Measurements from ENCODE around the gene VSIG10. TPM values are rescaled to one million over a fixed set of nuclear protein-coding genes. Genes with fewer than 3 reads are reported as not detected.
A peak's percentile ranks its signal among the peaks of the same experiment; 100 is the strongest.
"Not testable (repeated sequence)": the region's sequence is repeated elsewhere in the genome, so short reads cannot be mapped to it uniquely, and the experiment has no call there.

Gene VSIG10
- total and polyA plus RNA-seq, 4 donors, result 15.7 to 22.5 (median 18.3) TPM

DNA sequence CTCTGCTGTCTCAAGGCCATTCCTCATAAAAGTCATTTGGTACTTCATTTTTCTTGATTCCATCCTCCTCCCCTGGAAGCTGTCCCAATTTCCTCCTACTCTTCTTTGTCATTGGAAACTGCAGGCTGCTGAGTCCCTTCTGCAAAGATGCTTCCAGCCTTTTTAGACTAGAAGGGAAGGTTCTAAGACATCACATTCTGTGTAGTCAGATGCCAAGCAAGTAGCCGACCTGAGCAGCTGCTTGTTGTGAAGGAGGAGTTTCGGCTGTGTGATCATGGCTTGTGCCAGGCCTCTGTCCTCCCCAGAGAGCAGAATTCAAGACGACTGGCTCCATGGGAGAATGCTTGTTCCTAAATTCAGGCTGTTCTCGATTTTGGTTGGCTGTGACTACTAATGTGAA lies 78.6 kb downstream of the VSIG10 start:
- DNase-seq (ENCODE audit: low read depth in 4 of 6, low spot score in 6 of 6), result no peak
- no peaks in the 10 kb centered on the region for H3K9me3 ChIP-seq (ENCODE audit: control insufficient read depth, insufficient read depth, low read length)
- no peaks in the 10 kb centered on the region for H3K27me3 ChIP-seq (ENCODE audit: control insufficient read depth, insufficient read depth, low read length)
- 83% methylated on average over 3 of the region's 4 CpGs for WGBS (ENCODE audit: insufficient coverage)
- H3K4me1 ChIP-seq (ENCODE audit: control insufficient read depth, insufficient read depth, low read length), result no peaks in the 10 kb centered on the region
- no peak overlapping the region for H3K27ac ChIP-seq (ENCODE audit: low read depth, low read length)
- no peak overlapping the region for H3K4me3 ChIP-seq (ENCODE audit: low read depth, low read length)
- H3K36me3 ChIP-seq (ENCODE audit: control insufficient read depth, insufficient read depth, low read length), result peaks cover 50% of the 10 kb centered on the region

DNA sequence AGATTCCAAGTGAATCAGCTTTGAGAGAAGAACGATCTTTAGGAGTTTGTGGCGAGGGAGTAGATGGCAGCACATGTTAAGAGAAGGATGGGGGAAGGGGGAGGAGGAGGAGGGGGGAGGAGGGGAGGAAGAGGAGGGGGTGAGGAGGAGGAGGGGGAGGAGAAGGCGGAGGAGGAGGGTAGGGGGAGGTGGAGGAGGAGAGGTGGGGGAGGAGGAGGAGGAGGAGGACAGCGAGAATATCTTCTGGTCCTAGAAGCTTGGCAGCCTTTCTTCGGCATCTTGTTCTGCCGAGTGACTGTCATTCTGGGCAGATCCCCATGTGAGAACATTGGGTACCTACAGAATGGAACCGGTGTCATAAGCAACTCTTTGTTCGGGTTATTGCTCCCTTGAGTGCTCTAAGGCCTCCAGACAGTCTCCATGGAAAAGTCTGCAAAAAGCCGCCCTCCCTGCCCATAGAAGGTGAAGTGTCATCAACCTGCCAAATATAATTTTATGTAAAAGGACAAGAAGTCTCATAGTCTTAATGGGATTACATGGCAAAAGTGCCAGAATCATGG lies 80.4 kb downstream of the VSIG10 start:
- Histone ChIP-seq H3K27ac (ENCODE audit: low read depth, low read length) (no peak overlapping the region), H3K4me3 (ENCODE audit: low read depth, low read length) (no peak overlapping the region), H3K4me1 (ENCODE audit: control insufficient read depth, insufficient read depth, low read length) (no peaks in the 10 kb centered on the region), H3K36me3 (ENCODE audit: control insufficient read depth, insufficient read depth, low read length) (peaks cover 47% of the 10 kb centered on the region), H3K27me3 (ENCODE audit: control insufficient read depth, insufficient read depth, low read length) (no peaks in the 10 kb centered on the region), H3K9me3 (ENCODE audit: control insufficient read depth, insufficient read depth, low read length) (no peaks in the 10 kb centered on the region)
- DNase-seq (ENCODE audit: low read depth in 4 of 6, low spot score in 6 of 6), result peak in 1 of 6 donors; percentile 3
- WGBS (ENCODE audit: insufficient coverage), result 61% methylated on average over 4 of the region's 9 CpGs

DNA sequence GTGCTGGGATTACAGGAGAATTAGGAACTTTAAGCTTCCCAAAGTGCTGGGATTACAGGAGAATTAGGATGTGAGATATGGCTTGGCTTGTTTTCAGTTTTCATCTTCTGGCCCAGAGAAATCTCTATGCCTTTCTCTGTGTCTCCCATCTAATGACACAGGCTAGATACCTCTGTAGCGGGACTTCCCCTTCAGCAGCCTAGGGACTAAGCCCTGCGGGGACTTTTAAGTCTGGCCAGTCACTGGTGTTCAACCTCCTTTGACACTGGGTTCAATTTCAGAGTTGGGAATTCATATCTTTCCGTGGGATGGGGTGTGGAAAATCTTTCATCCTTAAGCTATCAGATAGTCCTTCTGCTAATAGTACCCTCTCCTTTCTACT lies 81.1 kb downstream of the VSIG10 start:
- Histone ChIP-seq H3K4me1 (ENCODE audit: control insufficient read depth, insufficient read depth, low read length) (no peaks in the 10 kb centered on the region), H3K36me3 (ENCODE audit: control insufficient read depth, insufficient read depth, low read length) (peaks cover 41% of the 10 kb centered on the region), H3K4me3 (ENCODE audit: low read depth, low read length) (no peak overlapping the region), H3K27me3 (ENCODE audit: control insufficient read depth, insufficient read depth, low read length) (no peaks in the 10 kb centered on the region), H3K27ac (ENCODE audit: low read depth, low read length) (no peak overlapping the region), H3K9me3 (ENCODE audit: control insufficient read depth, insufficient read depth, low read length) (no peaks in the 10 kb centered on the region)
- DNase-seq (ENCODE audit: low read depth in 4 of 6, low spot score in 6 of 6), result no peak
- 60% methylated on average over 1 of the region's 3 CpGs for WGBS (ENCODE audit: insufficient coverage)

DNA sequence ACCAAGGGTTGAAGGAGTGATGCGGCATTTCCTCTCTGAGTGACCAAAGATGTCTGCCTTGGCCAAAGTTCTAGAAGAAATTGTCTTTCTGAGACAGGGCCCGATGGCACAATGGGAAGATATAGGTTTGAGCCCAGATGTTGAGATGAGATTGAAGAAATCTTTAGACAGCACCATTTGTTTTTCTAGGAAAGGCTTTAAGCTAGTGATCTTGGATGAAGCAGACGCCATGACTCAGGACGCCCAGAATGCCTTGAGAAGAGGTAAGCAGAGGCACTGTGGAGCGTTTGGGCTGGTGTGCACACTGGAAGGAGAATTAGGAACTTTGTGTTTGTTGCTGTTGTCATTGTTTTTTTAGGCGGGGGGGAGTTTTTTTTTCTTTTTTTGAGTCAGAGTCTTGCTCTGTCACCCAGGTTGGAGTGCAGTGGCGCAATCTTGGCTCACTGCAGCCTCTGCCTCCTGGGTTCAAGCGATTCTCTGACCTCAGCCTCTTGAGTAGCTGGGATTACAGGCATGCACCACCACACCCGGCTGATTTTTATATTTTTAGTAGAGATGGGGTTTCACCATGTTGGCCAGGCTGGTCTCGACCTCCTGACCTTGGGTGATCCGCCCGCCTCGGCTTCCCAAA lies 81.6 kb downstream of the VSIG10 start:
- H3K9me3 ChIP-seq (ENCODE audit: control insufficient read depth, insufficient read depth, low read length); H3K27ac ChIP-seq (ENCODE audit: low read depth, low read length); DNase-seq (ENCODE audit: low read depth in 4 of 6, low spot score in 6 of 6); H3K27me3 ChIP-seq (ENCODE audit: control insufficient read depth, insufficient read depth, low read length); H3K4me1 ChIP-seq (ENCODE audit: control insufficient read depth, insufficient read depth, low read length); H3K4me3 ChIP-seq (ENCODE audit: low read depth, low read length): not testable (repeated sequence)
- WGBS (ENCODE audit: insufficient coverage), result 98% methylated on average over 8 of the region's 13 CpGs
- H3K36me3 ChIP-seq (ENCODE audit: control insufficient read depth, insufficient read depth, low read length), result peaks cover 37% of the 10 kb centered on the region

DNA sequence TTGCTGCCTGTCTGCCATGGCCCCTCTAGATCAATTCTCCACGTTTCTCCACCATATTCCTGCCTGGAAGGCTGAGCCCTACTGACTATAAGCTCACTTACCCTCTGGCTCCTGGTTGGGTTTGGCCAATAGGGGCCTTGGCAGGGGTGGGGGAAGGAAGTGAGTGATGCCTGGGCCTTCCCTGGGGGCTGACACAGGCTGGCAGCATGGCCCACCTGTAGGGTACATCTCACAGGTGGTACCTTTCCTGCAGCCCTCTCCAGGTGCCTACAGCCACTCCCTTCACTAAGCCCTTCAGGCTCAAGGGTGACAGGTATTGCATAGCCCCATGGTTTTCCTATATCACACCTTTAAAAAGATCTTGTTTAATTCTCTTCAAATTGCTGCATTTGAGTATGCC lies 83.8 kb downstream of the VSIG10 start:
- H3K27ac ChIP-seq (ENCODE audit: low read depth, low read length), result no peak overlapping the region
- H3K4me3 ChIP-seq (ENCODE audit: low read depth, low read length), result no peak overlapping the region
- H3K27me3 ChIP-seq (ENCODE audit: control insufficient read depth, insufficient read depth, low read length), result no peaks in the 10 kb centered on the region
- peaks cover 18% of the 10 kb centered on the region for H3K36me3 ChIP-seq (ENCODE audit: control insufficient read depth, insufficient read depth, low read length)
- peaks cover 11% of the 10 kb centered on the region for H3K4me1 ChIP-seq (ENCODE audit: control insufficient read depth, insufficient read depth, low read length)
- no peaks in the 10 kb centered on the region for H3K9me3 ChIP-seq (ENCODE audit: control insufficient read depth, insufficient read depth, low read length)
- WGBS (ENCODE audit: insufficient coverage), result no CpG with 5 or more reads among the region's 1 CpG
- no peak for DNase-seq (ENCODE audit: low read depth in 4 of 6, low spot score in 6 of 6)

DNA sequence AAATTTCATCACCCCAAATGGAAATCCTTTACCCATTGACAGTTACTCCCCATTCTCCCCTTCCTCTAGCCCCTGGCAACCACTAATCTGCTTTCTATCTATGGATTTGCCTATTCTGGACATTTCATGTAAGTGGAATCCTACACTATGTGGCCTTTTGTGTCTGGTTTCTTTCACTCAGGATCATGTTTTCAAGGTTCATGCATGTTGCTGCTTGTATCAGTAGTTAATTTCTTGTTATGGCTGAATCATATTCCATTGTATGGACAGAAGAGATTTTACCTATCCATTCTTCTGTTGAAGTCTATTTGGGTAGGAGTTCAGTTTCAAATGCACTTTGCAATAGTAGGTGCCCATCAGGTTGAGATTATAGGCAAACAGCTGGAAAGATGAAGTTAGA lies 85.9 kb downstream of the VSIG10 start:
- Histone ChIP-seq H3K36me3 (ENCODE audit: control insufficient read depth, insufficient read depth, low read length) (peaks cover 18% of the 10 kb centered on the region), H3K9me3 (ENCODE audit: control insufficient read depth, insufficient read depth, low read length) (no peaks in the 10 kb centered on the region), H3K4me1 (ENCODE audit: control insufficient read depth, insufficient read depth, low read length) (peaks cover 11% of the 10 kb centered on the region), H3K27me3 (ENCODE audit: control insufficient read depth, insufficient read depth, low read length) (no peaks in the 10 kb centered on the region), H3K27ac (ENCODE audit: low read depth, low read length) (no peak overlapping the region), H3K4me3 (ENCODE audit: low read depth, low read length) (no peak overlapping the region)
- DNase-seq (ENCODE audit: low read depth in 4 of 6, low spot score in 6 of 6), result no peak

DNA sequence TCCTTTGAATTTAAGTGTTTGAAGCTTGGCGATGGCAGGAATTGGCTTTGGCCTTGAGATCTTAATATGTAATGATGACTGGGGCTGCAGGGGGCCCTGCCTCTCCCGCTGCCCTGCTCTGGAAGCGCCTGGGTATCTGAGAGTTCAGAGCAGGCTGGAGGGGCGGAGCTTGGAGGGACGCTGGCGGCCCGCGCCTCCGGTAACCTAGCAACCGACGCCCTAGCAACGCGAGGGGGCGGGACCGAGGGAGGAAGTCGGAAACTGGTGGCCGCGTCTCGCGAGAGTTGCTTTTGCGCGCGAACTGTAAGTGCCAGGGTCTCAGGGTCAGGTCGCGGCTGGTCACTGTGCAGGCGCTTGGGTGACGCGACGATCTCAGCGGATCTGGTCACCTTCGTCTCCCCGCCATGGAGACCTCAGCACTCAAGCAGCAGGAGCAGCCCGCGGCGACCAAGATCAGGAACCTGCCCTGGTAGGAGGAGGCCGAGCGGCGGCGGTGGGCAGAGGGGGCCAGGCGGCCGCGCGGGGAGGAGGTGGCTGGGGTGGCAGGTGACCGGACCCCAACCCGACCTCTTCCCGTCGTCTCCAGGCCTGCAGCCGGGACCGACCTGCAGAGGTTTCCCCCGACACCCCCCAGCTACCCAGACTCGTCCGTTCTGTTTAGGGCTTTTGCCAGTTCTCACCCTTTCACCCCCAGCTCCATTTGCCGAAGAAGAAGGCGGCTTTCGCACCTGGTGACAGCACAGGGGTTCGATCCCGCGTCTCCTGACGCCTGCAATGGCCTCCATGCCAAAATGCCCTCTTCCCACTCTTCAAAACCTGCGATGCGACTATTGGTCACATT lies 87.2 kb downstream of the VSIG10 start, which contains the start of gene RFC5:
TSS of gene RFC5 (plus strand) at position 280 of the 841 bp plus-strand sequence. CDS start at position 405, 125 bp downstream.
- WGBS (ENCODE audit: insufficient coverage), result under 1% methylated on average over 58 of the region's 61 CpGs

DNA sequence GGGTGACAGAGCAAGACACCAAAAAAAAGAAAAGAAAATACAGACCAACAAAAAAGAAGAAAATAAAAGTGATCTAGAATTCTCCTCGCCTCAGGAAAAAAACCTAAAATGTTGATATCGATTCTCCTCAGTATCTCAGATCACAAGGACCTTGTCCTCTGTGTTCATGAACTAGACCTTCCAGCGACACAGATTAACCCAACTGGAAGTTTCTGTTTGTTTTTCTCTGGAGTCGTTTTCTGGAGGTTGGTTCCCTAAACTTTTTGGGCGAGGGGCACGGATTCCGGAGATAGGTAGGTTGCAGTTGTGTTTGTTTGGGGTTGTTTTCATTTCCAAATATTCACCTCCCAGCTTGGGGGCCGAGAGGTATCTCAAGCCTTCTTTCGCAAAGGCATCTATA lies 87.9 kb downstream of the VSIG10 start:
- H3K9me3 ChIP-seq (ENCODE audit: control insufficient read depth, insufficient read depth, low read length), result no peaks in the 10 kb centered on the region
- WGBS (ENCODE audit: insufficient coverage), result 17% methylated on average over 2 of the region's 9 CpGs
- H3K4me1 ChIP-seq (ENCODE audit: control insufficient read depth, insufficient read depth, low read length), result peaks cover 11% of the 10 kb centered on the region
- peak overlapping the region; percentile 67 for H3K4me3 ChIP-seq (ENCODE audit: low read depth, low read length)
- H3K27me3 ChIP-seq (ENCODE audit: control insufficient read depth, insufficient read depth, low read length), result no peaks in the 10 kb centered on the region
- DNase-seq (ENCODE audit: low read depth in 4 of 6, low spot score in 6 of 6), result no peak
- H3K27ac ChIP-seq (ENCODE audit: low read depth, low read length), result no peak overlapping the region
- H3K36me3 ChIP-seq (ENCODE audit: control insufficient read depth, insufficient read depth, low read length), result peaks cover 4% of the 10 kb centered on the region

More for the DNA sequence above, 87.2 kb downstream of the VSIG10 start, which contains the start of gene RFC5:
- Histone ChIP-seq H3K27me3 (ENCODE audit: control insufficient read depth, insufficient read depth, low read length) (no peaks in the 10 kb centered on the region), H3K36me3 (ENCODE audit: control insufficient read depth, insufficient read depth, low read length) (peaks cover 10% of the 10 kb centered on the region), H3K4me3 (ENCODE audit: low read depth, low read length) (peak within 1 kb of the TSS; percentile 67), H3K4me1 (ENCODE audit: control insufficient read depth, insufficient read depth, low read length) (peaks cover 11% of the 10 kb centered on the region), H3K27ac (ENCODE audit: low read depth, low read length) (no peak within 1 kb of the TSS), H3K9me3 (ENCODE audit: control insufficient read depth, insufficient read depth, low read length) (no peaks in the 10 kb centered on the region)
- DNase-seq (ENCODE audit: low read depth in 4 of 6, low spot score in 6 of 6), result peak; percentile 92 to 99 (median 98)

DNA sequence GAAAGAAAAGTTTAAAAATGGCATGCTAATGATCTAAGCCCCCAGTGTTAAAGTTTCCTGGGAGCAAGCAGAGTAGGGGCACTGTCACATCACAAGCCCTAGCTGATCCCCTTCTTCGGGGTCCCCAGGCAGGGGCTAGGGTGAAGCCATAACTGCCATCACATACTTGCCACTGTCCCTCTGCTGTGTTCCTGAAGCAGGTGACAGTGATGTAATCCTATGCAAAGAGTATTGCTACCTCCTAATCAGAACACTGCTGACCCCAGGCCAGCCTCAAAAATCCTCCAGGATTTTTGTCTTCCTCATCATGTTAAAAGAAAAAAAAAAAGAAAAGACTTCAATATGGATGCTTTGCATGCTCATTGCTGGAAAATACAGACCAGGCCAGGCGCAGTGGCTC lies 88.5 kb downstream of the VSIG10 start:
- Histone ChIP-seq H3K4me1 (ENCODE audit: control insufficient read depth, insufficient read depth, low read length) (peaks cover 11% of the 10 kb centered on the region), H3K9me3 (ENCODE audit: control insufficient read depth, insufficient read depth, low read length) (no peaks in the 10 kb centered on the region), H3K36me3 (ENCODE audit: control insufficient read depth, insufficient read depth, low read length) (peaks cover 4% of the 10 kb centered on the region), H3K27ac (ENCODE audit: low read depth, low read length) (no peak overlapping the region), H3K27me3 (ENCODE audit: control insufficient read depth, insufficient read depth, low read length) (no peaks in the 10 kb centered on the region), H3K4me3 (ENCODE audit: low read depth, low read length) (no peak overlapping the region)
- 100% methylated on average over 1 of the region's 2 CpGs for WGBS (ENCODE audit: insufficient coverage)
- no peak for DNase-seq (ENCODE audit: low read depth in 4 of 6, low spot score in 6 of 6)

All from spinal cord (tissue), 10 donors.